ENCODE measurements around the gene DST. TPM values are rescaled to one million over a fixed set of nuclear protein-coding genes. Genes with fewer than 3 reads are reported as not detected.

DST gene
- total RNA-seq, 1 donor from 2014 or later = 124 TPM

DNA sequence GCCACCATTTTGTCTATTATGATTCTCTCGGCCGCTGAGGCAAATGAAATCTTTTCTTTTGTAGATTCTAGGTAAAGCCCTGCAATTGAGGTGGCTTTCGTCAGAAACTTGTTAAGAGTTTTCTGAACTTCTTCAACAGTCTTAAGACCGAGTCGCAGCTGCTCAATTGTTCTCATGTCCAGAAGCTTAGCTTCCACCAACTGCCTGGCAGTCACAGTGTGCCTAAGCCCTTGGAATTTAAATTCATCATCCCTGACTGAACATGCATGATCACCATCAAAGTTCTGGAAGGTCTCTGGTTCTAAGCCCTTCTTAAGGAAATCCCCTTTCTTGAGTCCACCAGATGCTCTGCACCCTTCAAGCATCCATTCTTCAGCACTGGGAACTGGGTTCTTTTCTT is 25.7 kb downstream of the DST start:
- no peaks in the 10 kb centered on the region for H3K4me1 Mint-ChIP-seq
- H3K36me3 Mint-ChIP-seq (ENCODE audit: low read depth) = peaks cover 4% of the 10 kb centered on the region
- H3K27me3 Mint-ChIP-seq (ENCODE audit: low read depth) = no peaks in the 10 kb centered on the region
- TF ChIP-seq, protein P1, sequence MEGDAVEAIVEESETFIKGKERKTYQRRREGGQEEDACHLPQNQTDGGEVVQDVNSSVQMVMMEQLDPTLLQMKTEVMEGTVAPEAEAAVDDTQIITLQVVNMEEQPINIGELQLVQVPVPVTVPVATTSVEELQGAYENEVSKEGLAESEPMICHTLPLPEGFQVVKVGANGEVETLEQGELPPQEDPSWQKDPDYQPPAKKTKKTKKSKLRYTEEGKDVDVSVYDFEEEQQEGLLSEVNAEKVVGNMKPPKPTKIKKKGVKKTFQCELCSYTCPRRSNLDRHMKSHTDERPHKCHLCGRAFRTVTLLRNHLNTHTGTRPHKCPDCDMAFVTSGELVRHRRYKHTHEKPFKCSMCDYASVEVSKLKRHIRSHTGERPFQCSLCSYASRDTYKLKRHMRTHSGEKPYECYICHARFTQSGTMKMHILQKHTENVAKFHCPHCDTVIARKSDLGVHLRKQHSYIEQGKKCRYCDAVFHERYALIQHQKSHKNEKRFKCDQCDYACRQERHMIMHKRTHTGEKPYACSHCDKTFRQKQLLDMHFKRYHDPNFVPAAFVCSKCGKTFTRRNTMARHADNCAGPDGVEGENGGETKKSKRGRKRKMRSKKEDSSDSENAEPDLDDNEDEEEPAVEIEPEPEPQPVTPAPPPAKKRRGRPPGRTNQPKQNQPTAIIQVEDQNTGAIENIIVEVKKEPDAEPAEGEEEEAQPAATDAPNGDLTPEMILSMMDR (conservative IDR thresholded peaks at IDR 0.05) = no peak
- no peak overlapping the region for H3K4me3 Mint-ChIP-seq
- no peak overlapping the region for H3K27ac Mint-ChIP-seq (ENCODE audit: unreplicated experiment)
- DNase-seq (ENCODE audit: low read depth, low spot score) = no peak
- no peaks in the 10 kb centered on the region for H3K9me3 Mint-ChIP-seq

DNA sequence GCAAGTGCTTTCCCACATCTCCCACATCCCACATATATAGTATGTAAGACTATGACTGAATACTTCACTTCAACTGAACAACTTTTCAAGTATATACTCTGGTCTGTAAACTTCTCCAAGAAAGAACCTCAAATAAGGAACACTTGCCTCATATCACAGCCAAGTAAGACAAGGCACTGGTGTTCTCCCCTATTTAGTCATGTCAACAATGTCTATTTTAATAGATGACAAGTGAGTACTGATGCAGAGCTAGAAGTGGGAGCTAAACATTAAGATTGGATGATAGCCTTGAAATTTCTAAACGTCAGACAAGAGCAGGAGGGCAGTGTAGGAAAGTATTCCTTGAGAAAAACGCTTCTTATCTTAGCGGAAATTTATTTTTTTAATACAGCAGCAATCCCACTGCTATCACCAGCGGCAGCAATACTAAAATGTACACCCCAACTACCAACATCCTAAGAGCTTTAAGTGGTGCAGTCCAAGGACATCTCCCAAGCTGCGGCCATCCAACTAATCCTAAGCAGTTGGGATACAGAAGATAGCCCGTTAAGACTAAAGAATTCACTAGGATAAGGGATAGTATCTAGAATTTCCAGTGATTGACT is 29.3 kb downstream of the DST start:
- Mint-ChIP-seq H3K4me3 (no peak overlapping the region), H3K36me3 (ENCODE audit: low read depth) (peaks cover 4% of the 10 kb centered on the region), H3K9me3 (no peaks in the 10 kb centered on the region), H3K4me1 (no peaks in the 10 kb centered on the region), H3K27ac (ENCODE audit: unreplicated experiment) (no peak overlapping the region), H3K27me3 (ENCODE audit: low read depth) (no peaks in the 10 kb centered on the region)
- DNase-seq (ENCODE audit: low read depth, low spot score) = no peak
- TF ChIP-seq, protein P1 (conservative IDR thresholded peaks at IDR 0.05) = no peak

GRCh38 chr6:56608332-56608731 is 34.4 kb downstream of the DST start:
- TF ChIP-seq, protein P1 (conservative IDR thresholded peaks at IDR 0.05) = no peak
- Mint-ChIP-seq H3K36me3 (ENCODE audit: low read depth) (peaks cover 26% of the 10 kb centered on the region), H3K27ac (ENCODE audit: unreplicated experiment) (no peak overlapping the region), H3K4me3 (no peak overlapping the region), H3K4me1 (no peaks in the 10 kb centered on the region), H3K9me3 (peaks cover 7% of the 10 kb centered on the region), H3K27me3 (ENCODE audit: low read depth) (no peaks in the 10 kb centered on the region)
- no peak for DNase-seq (ENCODE audit: low read depth, low spot score)

DNA sequence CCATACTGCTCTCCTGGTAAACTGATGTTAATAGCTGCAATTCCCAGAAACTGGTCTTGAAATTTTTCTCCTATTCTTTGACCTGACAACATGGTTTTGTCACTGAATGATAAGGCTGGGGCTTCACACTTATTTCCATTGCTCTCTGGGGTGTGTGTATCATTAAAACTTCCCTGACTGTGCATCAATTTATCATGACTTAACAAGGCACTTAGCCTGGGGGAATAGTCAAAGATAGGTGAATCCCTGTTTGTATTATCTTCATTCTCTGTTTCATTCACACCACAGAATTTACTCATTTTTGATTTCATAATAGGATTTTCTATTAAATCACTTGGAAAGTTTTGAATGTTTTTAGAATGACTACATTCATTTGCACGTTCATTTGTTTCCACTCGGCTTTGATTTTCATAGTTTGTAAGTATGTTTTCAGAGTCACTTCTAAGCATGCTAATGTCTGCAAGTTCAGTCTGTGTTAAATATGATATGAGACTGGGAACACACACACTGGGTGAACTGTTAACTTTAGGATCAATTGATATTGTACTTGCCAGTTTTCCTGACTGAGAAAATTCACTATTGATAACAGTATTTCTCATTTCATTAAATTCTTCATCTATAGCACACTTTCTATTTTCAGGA is 35.5 kb downstream of the DST start:
- DNase-seq (ENCODE audit: low read depth, low spot score) = no peak
- Mint-ChIP-seq H3K9me3 (peaks cover 7% of the 10 kb centered on the region), H3K27me3 (ENCODE audit: low read depth) (no peaks in the 10 kb centered on the region)

DNA sequence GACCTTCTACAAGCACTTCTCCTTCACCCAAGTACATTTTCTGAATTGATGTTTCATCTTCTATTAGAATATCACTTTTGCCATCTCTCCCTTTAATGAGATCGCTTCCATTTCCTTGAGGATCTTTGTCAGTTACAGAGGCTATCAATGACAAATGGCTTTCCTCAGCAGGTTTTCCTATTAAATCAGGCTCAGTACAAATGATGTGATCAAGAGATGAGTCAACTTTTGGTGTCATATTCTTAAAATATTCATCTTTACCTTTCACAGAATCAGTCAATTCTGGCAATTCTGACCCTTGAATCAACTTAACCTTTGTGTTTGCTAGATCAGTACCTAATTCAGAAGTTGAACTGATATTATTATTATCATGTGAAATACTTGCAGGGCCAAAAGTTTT is 37.3 kb downstream of the DST start:
- Mint-ChIP-seq H3K27ac (ENCODE audit: unreplicated experiment) (no peak overlapping the region), H3K27me3 (ENCODE audit: low read depth) (no peaks in the 10 kb centered on the region), H3K4me1 (no peaks in the 10 kb centered on the region), H3K36me3 (ENCODE audit: low read depth) (peaks cover 37% of the 10 kb centered on the region), H3K9me3 (peaks cover 7% of the 10 kb centered on the region), H3K4me3 (no peak overlapping the region)
- TF ChIP-seq, protein P1 (conservative IDR thresholded peaks at IDR 0.05) = no peak
- DNase-seq (ENCODE audit: low read depth, low spot score) = no peak

More for the DNA sequence above, 35.5 kb downstream of the DST start:
- H3K4me1 Mint-ChIP-seq = no peaks in the 10 kb centered on the region
- H3K36me3 Mint-ChIP-seq (ENCODE audit: low read depth) = peaks cover 29% of the 10 kb centered on the region
- no peak overlapping the region for H3K27ac Mint-ChIP-seq (ENCODE audit: unreplicated experiment)
- no peak overlapping the region for H3K4me3 Mint-ChIP-seq
- TF ChIP-seq, protein P1 (conservative IDR thresholded peaks at IDR 0.05) = no peak
